ENCODE measurements around the gene ECSCR.

GRCh38 chr5:139413153-139413552 is 49.4 kb downstream of the ECSCR start:
- TF ChIP-seq, protein P1, sequence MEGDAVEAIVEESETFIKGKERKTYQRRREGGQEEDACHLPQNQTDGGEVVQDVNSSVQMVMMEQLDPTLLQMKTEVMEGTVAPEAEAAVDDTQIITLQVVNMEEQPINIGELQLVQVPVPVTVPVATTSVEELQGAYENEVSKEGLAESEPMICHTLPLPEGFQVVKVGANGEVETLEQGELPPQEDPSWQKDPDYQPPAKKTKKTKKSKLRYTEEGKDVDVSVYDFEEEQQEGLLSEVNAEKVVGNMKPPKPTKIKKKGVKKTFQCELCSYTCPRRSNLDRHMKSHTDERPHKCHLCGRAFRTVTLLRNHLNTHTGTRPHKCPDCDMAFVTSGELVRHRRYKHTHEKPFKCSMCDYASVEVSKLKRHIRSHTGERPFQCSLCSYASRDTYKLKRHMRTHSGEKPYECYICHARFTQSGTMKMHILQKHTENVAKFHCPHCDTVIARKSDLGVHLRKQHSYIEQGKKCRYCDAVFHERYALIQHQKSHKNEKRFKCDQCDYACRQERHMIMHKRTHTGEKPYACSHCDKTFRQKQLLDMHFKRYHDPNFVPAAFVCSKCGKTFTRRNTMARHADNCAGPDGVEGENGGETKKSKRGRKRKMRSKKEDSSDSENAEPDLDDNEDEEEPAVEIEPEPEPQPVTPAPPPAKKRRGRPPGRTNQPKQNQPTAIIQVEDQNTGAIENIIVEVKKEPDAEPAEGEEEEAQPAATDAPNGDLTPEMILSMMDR (conservative IDR thresholded peaks at IDR 0.05 in 1 of 2, IDR thresholded peaks at IDR 0.05 in 1 of 2; ENCODE audit: extremely low read depth in 1 of 2, insufficient read depth in 1 of 2, low read depth in 1 of 2, low read length in 2 of 2): no peak
- no peak for TF ChIP-seq EZH2 (IDR thresholded peaks at IDR 0.05; ENCODE audit: borderline replicate concordance, low read length)

Measured in mammary epithelial cell (primary cell).